Measurements from ENCODE around the gene CPTP. TPM values are rescaled to one million over a fixed set of nuclear protein-coding genes. Genes with fewer than 3 reads are reported as not detected.

The CPTP gene
- total and polyA plus RNA-seq, 2 of the 13 experiments (the other 11 are each of a cell fraction or from before 2014, with no cell fraction given): 5.5 to 9.3 TPM

DNA sequence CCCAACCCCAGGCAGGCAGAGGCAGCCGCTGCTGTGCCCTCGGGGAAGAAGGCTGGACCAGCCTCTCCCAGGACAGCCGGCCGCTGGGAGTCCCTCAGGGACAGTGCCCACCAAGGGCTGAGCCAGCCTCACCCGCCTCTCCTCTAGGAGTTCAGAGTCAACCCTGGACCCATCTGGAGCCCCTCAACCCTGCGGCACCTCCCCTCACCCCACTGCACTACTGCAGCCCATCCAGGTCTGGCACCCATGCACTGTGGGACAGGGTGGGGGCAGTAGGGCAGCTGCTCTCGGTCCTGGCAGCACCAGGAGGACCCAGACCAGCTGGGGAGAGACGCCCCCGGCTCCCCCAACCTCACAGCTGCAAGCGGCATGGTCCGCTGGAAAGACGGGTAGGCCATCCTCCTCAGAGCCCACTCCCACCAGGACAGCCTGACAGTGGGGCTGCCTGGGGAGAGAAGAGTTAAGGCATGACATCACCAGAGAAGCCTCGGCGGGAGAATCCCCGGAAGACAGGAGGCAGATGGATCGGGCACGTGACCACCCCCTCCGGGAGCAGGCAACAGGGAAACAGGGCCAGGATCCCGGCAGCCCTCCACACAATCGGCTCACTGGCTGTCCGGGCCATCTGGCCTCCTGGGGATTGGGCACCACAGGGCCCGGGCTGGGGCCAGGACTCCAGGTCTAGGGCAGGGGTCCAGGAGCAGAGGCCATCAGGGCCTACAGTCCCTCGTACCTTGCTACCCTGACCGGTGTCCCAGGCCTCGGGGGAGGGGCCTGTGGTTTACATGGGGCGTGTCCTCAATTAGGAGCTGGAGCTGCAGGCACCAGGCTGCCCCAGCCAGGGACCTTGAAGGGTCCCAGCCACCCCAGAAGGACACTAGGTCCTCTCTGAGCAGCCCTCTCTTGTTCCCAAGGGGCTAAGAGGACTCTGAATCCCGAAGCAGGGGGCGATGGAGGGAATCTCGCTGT lies 20.0 kb upstream of the CPTP start (continued):
- TF ChIP-seq, protein P1, sequence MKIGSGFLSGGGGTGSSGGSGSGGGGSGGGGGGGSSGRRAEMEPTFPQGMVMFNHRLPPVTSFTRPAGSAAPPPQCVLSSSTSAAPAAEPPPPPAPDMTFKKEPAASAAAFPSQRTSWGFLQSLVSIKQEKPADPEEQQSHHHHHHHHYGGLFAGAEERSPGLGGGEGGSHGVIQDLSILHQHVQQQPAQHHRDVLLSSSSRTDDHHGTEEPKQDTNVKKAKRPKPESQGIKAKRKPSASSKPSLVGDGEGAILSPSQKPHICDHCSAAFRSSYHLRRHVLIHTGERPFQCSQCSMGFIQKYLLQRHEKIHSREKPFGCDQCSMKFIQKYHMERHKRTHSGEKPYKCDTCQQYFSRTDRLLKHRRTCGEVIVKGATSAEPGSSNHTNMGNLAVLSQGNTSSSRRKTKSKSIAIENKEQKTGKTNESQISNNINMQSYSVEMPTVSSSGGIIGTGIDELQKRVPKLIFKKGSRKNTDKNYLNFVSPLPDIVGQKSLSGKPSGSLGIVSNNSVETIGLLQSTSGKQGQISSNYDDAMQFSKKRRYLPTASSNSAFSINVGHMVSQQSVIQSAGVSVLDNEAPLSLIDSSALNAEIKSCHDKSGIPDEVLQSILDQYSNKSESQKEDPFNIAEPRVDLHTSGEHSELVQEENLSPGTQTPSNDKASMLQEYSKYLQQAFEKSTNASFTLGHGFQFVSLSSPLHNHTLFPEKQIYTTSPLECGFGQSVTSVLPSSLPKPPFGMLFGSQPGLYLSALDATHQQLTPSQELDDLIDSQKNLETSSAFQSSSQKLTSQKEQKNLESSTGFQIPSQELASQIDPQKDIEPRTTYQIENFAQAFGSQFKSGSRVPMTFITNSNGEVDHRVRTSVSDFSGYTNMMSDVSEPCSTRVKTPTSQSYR (CRISPR knock-in tag; IDR thresholded peaks at IDR 0.05; ENCODE audit: borderline replicate concordance): no peak
- TF ChIP-seq HNRNPL (IDR thresholded peaks at IDR 0.05; ENCODE audit: low read depth, low read length): 0 out of 2 replicates have a peak, but pooled peaks have one; percentile 38
- TF ChIP-seq, protein P2, sequence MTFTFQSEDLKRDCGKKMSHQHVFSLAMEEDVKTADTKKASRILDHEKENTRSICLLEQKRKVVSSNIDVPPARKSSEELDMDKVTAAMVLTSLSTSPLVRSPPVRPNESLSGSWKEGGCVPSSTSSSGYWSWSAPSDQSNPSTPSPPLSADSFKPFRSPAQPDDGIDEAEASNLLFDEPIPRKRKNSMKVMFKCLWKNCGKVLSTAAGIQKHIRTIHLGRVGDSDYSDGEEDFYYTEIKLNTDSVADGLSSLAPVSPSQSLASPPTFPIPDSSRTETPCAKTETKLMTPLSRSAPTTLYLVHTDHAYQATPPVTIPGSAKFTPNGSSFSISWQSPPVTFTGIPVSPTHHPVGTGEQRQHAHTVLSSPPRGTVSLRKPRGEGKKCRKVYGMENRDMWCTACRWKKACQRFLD (CRISPR knock-in tag; IDR thresholded peaks at IDR 0.05; ENCODE audit: borderline replicate concordance): no peak
- no peak for TF ChIP-seq HNF4G (IDR thresholded peaks at IDR 0.05; ENCODE audit: borderline replicate concordance, low read depth, low read length)
- no peak for TF ChIP-seq HNF4G (CRISPR knock-in tag; IDR thresholded peaks at IDR 0.05; ENCODE audit: borderline replicate concordance, low read depth)
- TF ChIP-seq, protein P3, sequence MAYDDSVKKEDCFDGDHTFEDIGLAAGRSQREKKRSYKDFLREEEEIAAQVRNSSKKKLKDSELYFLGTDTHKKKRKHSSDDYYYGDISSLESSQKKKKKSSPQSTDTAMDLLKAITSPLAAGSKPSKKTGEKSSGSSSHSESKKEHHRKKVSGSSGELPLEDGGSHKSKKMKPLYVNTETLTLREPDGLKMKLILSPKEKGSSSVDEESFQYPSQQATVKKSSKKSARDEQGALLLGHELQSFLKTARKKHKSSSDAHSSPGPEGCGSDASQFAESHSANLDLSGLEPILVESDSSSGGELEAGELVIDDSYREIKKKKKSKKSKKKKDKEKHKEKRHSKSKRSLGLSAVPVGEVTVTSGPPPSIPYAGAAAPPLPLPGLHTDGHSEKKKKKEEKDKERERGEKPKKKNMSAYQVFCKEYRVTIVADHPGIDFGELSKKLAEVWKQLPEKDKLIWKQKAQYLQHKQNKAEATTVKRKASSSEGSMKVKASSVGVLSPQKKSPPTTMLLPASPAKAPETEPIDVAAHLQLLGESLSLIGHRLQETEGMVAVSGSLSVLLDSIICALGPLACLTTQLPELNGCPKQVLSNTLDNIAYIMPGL (CRISPR knock-in tag; IDR thresholded peaks at IDR 0.05; ENCODE audit: borderline replicate concordance in 1 of 2, low read depth in 1 of 2): no peak; a peak in 1 of 4 replicates
- no peak for TF ChIP-seq ZNF558 (CRISPR knock-in tag; IDR thresholded peaks at IDR 0.05; ENCODE audit: borderline replicate concordance)
- TF ChIP-seq SRY (CRISPR knock-in tag; IDR thresholded peaks at IDR 0.05): no peak
- no peak for TF ChIP-seq RARA (CRISPR knock-in tag; IDR thresholded peaks at IDR 0.05)
- TF ChIP-seq, protein P4, sequence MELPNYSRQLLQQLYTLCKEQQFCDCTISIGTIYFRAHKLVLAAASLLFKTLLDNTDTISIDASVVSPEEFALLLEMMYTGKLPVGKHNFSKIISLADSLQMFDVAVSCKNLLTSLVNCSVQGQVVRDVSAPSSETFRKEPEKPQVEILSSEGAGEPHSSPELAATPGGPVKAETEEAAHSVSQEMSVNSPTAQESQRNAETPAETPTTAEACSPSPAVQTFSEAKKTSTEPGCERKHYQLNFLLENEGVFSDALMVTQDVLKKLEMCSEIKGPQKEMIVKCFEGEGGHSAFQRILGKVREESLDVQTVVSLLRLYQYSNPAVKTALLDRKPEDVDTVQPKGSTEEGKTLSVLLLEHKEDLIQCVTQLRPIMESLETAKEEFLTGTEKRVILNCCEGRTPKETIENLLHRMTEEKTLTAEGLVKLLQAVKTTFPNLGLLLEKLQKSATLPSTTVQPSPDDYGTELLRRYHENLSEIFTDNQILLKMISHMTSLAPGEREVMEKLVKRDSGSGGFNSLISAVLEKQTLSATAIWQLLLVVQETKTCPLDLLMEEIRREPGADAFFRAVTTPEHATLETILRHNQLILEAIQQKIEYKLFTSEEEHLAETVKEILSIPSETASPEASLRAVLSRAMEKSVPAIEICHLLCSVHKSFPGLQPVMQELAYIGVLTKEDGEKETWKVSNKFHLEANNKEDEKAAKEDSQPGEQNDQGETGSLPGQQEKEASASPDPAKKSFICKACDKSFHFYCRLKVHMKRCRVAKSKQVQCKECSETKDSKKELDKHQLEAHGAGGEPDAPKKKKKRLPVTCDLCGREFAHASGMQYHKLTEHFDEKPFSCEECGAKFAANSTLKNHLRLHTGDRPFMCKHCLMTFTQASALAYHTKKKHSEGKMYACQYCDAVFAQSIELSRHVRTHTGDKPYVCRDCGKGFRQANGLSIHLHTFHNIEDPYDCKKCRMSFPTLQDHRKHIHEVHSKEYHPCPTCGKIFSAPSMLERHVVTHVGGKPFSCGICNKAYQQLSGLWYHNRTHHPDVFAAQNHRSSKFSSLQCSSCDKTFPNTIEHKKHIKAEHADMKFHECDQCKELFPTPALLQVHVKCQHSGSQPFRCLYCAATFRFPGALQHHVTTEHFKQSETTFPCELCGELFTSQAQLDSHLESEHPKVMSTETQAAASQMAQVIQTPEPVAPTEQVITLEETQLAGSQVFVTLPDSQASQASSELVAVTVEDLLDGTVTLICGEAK (IDR thresholded peaks at IDR 0.05): no peak
- TF ChIP-seq, protein P4 (CRISPR knock-in tag; IDR thresholded peaks at IDR 0.05): no peak
- TF ChIP-seq NR1H2 (CRISPR knock-in tag; IDR thresholded peaks at IDR 0.05; ENCODE audit: borderline replicate concordance, low read depth): no peak
